ENCODE results near the gene CSTA.

DNA sequence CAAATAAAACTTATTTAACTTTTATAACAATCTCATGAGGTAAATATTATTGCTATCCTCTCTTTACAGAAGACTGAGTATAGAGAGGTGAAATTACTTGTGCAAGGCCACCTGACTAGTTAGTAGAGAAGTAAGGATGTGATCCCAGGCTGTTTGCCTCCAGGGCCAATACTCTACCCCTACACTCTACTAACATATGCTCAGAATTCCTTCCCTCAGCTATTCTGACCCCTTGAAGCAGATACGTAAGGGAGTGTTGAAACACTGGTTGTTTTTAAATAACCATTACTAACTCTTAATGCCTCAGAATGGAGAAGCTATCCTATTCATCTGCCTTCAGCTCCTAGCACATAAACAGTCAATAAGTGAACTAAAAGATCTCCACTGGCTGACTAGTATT lies 24.1 kb downstream of the CSTA start:
- TF ChIP-seq POLR2AphosphoS5 (IDR thresholded peaks at IDR 0.05), result no peak
- no peak for TF ChIP-seq CTCF (IDR thresholded peaks at IDR 0.05; ENCODE audit: poor library complexity, severe bottlenecking)
- no peak for TF ChIP-seq EP300 (conservative IDR thresholded peaks at IDR 0.05; ENCODE audit: poor library complexity, severe bottlenecking)
- TF ChIP-seq, protein P1, sequence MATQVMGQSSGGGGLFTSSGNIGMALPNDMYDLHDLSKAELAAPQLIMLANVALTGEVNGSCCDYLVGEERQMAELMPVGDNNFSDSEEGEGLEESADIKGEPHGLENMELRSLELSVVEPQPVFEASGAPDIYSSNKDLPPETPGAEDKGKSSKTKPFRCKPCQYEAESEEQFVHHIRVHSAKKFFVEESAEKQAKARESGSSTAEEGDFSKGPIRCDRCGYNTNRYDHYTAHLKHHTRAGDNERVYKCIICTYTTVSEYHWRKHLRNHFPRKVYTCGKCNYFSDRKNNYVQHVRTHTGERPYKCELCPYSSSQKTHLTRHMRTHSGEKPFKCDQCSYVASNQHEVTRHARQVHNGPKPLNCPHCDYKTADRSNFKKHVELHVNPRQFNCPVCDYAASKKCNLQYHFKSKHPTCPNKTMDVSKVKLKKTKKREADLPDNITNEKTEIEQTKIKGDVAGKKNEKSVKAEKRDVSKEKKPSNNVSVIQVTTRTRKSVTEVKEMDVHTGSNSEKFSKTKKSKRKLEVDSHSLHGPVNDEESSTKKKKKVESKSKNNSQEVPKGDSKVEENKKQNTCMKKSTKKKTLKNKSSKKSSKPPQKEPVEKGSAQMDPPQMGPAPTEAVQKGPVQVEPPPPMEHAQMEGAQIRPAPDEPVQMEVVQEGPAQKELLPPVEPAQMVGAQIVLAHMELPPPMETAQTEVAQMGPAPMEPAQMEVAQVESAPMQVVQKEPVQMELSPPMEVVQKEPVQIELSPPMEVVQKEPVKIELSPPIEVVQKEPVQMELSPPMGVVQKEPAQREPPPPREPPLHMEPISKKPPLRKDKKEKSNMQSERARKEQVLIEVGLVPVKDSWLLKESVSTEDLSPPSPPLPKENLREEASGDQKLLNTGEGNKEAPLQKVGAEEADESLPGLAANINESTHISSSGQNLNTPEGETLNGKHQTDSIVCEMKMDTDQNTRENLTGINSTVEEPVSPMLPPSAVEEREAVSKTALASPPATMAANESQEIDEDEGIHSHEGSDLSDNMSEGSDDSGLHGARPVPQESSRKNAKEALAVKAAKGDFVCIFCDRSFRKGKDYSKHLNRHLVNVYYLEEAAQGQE (IDR thresholded peaks at IDR 0.05; ENCODE audit: borderline replicate concordance), result no peak
- TF ChIP-seq EZH2 (IDR thresholded peaks at IDR 0.05; ENCODE audit: borderline replicate concordance, insufficient read depth, low read length, poor library complexity, severe bottlenecking), result no peak
- TF ChIP-seq MXI1 (conservative IDR thresholded peaks at IDR 0.05; ENCODE audit: poor library complexity, severe bottlenecking), result no peak
